Stimulated activated CD4-positive, alpha-beta T cell treated with anti-CD3 and anti-CD28 coated beads, Interleukin-12 subunit alpha, Interleukin-12 subunit beta, amount 100 ng/mL, for 4 hours (primary cell): ENCODE data around the gene CGB3.
"Not testable (repeated sequence)": the region's sequence is repeated elsewhere in the genome, so short reads cannot be mapped to it uniquely, and the experiment has no call there.

Experiments
- DNase-seq: peaks from one replicate; pipeline ENCODE4 v3.0.0-alpha.2; 2020

CGB3 gene

GRCh38 chr19:49042177-49042576, 18.0 kb upstream of the CGB3 start:
- no peak for DNase-seq

GRCh38 chr19:49039736-49040135, 15.6 kb upstream of the CGB3 start:
- DNase-seq = not testable (repeated sequence)

GRCh38 chr19:49038557-49039276, 14.6 kb upstream of the CGB3 start:
- DNase-seq = not testable (repeated sequence)

- not testable (repeated sequence) for DNase-seq
Observed at GRCh38 chr19:49038111-49038510, 14.0 kb upstream of the CGB3 start.

- not testable (repeated sequence) for DNase-seq
Observed at GRCh38 chr19:49036815-49037214, 12.7 kb upstream of the CGB3 start, which contains the start of gene CGB1. CGB1 (minus strand) TSS chr19:49036895; CDS start chr19:49036711, 184 bp downstream.

GRCh38 chr19:49031642-49032301, 7.6 kb upstream of the CGB3 start, which contains the start of gene CGB2:
CGB2 (plus strand) TSS chr19:49031890; CDS start chr19:49032096, 206 bp downstream.
- DNase-seq = peak; percentile 47

- DNase-seq = not testable (repeated sequence)
Observed at GRCh38 chr19:49030323-49030722, 6.2 kb upstream of the CGB3 start.

GRCh38 chr19:49029749-49030148, 5.6 kb upstream of the CGB3 start:
- DNase-seq = not testable (repeated sequence)

GRCh38 chr19:49028686-49029085, 4.6 kb upstream of the CGB3 start:
- DNase-seq = not testable (repeated sequence)

- DNase-seq = not testable (repeated sequence)
Observed at GRCh38 chr19:49025599-49025998, 1.5 kb upstream of the CGB3 start.

- not testable (repeated sequence) for DNase-seq
Observed at GRCh38 chr19:49025088-49025487, 955 bp upstream of the CGB3 start.

- no peak for DNase-seq
Observed at GRCh38 chr19:49022116-49022515, 2.0 kb downstream of the CGB3 start.

- DNase-seq = no peak
Observed at GRCh38 chr19:49020931-49021895, 2.9 kb downstream of the CGB3 start.

- no peak for DNase-seq
Observed at GRCh38 chr19:49020342-49020741, 3.8 kb downstream of the CGB3 start.

GRCh38 chr19:49019242-49019932, 4.7 kb downstream of the CGB3 start:
- peak; percentile 64 for DNase-seq

GRCh38 chr19:49018388-49019241, 5.5 kb downstream of the CGB3 start:
- DNase-seq = not testable (repeated sequence)

- peak; percentile 58 for DNase-seq
Observed at GRCh38 chr19:49017666-49018351, 6.3 kb downstream of the CGB3 start.

- DNase-seq = no peak
Observed at GRCh38 chr19:49017041-49017665, 7.0 kb downstream of the CGB3 start, which contains the start of gene LHB. LHB (minus strand) TSS chr19:49017091; CDS start chr19:49017081, 10 bp downstream.

- DNase-seq = no peak
Observed at GRCh38 chr19:49016067-49016839, 7.9 kb downstream of the CGB3 start.
